ENCODE results near the gene TELO2. TPM values are rescaled to one million over a fixed set of nuclear protein-coding genes. Genes with fewer than 3 reads are reported as not detected.
A peak's percentile ranks its signal among the peaks of the same experiment; 100 is the strongest.

TELO2 gene
- total and polyA plus RNA-seq, 10 donors = 28.5 to 110 (median 57.8) TPM

- DNase-seq = peak; percentile 75
- intact Hi-C loops (cut with DNase I; ENCODE audit: low total_unique reads) = no loop called here
- WGBS, 5 donors = 85 to 95% (median 90%) methylated on average over 27 to 39 of the region's 39 CpGs
- TF ChIP-seq POLR2A (IDR thresholded peaks at IDR 0.05) (no peak), CTCF (IDR thresholded peaks at IDR 0.05 in 8 of 11, conservative IDR thresholded peaks at IDR 0.05 in 3 of 11) (no peak), POLR2AphosphoS5 (IDR thresholded peaks at IDR 0.05) (no peak)
- peaks cover 0 to 61% (median 56%) of the 10 kb centered on the region in 6 donors for H3K36me3 ChIP-seq
- peaks cover 15 to 42% (median 29%) of the 10 kb centered on the region in 6 donors for H3K4me1 ChIP-seq
- H3K27ac ChIP-seq = no peak overlapping the region
- peak overlapping the region in 1 of 8 donors; percentile 93 for H3K4me3 ChIP-seq
- no peaks in the 10 kb centered on the region for H3K9me3 ChIP-seq
- no peaks in the 10 kb centered on the region for H3K27me3 ChIP-seq (replicated peaks in 1 of 7)
These were observed 2.2 kb downstream of the TELO2 start for GRCh38 chr16:1495211-1495888.

GRCh38 chr16:1495889-1496262, 2.7 kb downstream of the TELO2 start:
- H3K4me1 ChIP-seq = peaks cover 15 to 42% (median 29%) of the 10 kb centered on the region in 6 donors
- H3K27me3 ChIP-seq (replicated peaks in 1 of 7) = no peaks in the 10 kb centered on the region
- no peak overlapping the region for H3K4me3 ChIP-seq
- no peak overlapping the region for H3K27ac ChIP-seq
- no peak for DNase-seq
- no peaks in the 10 kb centered on the region for H3K9me3 ChIP-seq
- WGBS, 5 donors = 91 to 95% (median 95%) methylated on average over 15 to 25 of the region's 25 CpGs
- intact Hi-C loops (cut with DNase I; ENCODE audit: low total_unique reads) = no loop called here
- TF ChIP-seq POLR2A (IDR thresholded peaks at IDR 0.05) = no peak
- no peak for TF ChIP-seq CTCF (IDR thresholded peaks at IDR 0.05 in 8 of 11, conservative IDR thresholded peaks at IDR 0.05 in 3 of 11)
- TF ChIP-seq POLR2AphosphoS5 (IDR thresholded peaks at IDR 0.05) = no peak
- H3K36me3 ChIP-seq = peaks cover 4 to 67% (median 61%) of the 10 kb centered on the region in 6 donors

GRCh38 chr16:1496464-1496863, 3.3 kb downstream of the TELO2 start:
- Histone ChIP-seq H3K36me3 (peaks cover 4 to 72% (median 67%) of the 10 kb centered on the region in 6 donors), H3K27me3 (replicated peaks in 1 of 7) (no peaks in the 10 kb centered on the region), H3K9me3 (no peaks in the 10 kb centered on the region), H3K4me3 (no peak overlapping the region), H3K27ac (no peak overlapping the region), H3K4me1 (peaks cover 15 to 42% (median 29%) of the 10 kb centered on the region in 6 donors)
- intact Hi-C loops (cut with DNase I; ENCODE audit: low total_unique reads) = no loop called here
- WGBS, 5 donors = 89 to 97% (median 94%) methylated on average over 20 to 25 of the region's 25 CpGs
- DNase-seq = no peak
- TF ChIP-seq CTCF (IDR thresholded peaks at IDR 0.05 in 8 of 11, conservative IDR thresholded peaks at IDR 0.05 in 3 of 11) (no peak), POLR2AphosphoS5 (IDR thresholded peaks at IDR 0.05) (no peak), POLR2A (IDR thresholded peaks at IDR 0.05) (no peak)

GRCh38 chr16:1497014-1497598, 3.9 kb downstream of the TELO2 start:
- TF ChIP-seq POLR2AphosphoS5 (IDR thresholded peaks at IDR 0.05) (peak in 1 of 3 donors; percentile 10), POLR2A (IDR thresholded peaks at IDR 0.05) (no peak)
- Histone ChIP-seq H3K9me3 (no peaks in the 10 kb centered on the region), H3K4me3 (no peak overlapping the region), H3K36me3 (peaks cover 4 to 79% (median 73%) of the 10 kb centered on the region in 6 donors), H3K4me1 (peaks cover 15 to 39% (median 29%) of the 10 kb centered on the region in 6 donors), H3K27me3 (replicated peaks in 1 of 7) (no peaks in the 10 kb centered on the region), H3K27ac (no peak overlapping the region)
- peak; percentile 72 for DNase-seq
- 89 to 94% (median 92%) methylated on average over 9 to 21 of the region's 21 CpGs for WGBS, 5 donors
- intact Hi-C loops (cut with DNase I; ENCODE audit: low total_unique reads) = no loop called here
